ENCODE results near the gene MANSC1.

DNA sequence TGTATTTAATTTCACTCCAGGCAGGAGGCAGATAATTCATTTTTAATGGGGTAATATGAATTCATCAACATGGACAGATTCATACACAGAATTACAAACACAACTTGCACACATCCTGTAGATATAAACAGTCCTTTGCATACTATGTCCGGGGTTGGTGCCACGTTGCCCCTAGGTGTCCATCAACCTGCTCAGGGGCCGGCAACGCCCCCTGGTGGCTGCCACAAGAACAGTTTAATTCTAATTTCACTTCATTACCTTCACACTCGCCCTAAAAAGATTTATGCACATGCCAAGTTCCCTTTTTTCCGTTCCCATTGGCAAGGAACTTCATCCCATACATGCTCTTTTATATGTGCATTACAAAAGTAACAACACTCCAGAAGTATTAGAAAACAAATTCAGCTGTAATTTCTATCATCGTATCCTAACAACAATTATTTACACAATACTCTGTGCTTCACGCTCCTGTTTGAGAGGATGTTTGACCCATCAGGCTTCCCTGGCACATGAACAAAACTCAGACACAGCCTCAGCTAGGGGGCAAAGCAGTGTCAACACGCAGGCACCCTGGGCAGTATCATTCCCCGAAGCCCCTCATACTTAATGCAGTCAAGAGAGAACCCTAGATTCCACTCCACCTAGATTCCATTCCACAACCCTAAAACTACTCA lies 15.5 kb downstream of the MANSC1 start:
- no peak for TF ChIP-seq POLR2A (IDR thresholded peaks at IDR 0.05)
- TF ChIP-seq, protein P1, sequence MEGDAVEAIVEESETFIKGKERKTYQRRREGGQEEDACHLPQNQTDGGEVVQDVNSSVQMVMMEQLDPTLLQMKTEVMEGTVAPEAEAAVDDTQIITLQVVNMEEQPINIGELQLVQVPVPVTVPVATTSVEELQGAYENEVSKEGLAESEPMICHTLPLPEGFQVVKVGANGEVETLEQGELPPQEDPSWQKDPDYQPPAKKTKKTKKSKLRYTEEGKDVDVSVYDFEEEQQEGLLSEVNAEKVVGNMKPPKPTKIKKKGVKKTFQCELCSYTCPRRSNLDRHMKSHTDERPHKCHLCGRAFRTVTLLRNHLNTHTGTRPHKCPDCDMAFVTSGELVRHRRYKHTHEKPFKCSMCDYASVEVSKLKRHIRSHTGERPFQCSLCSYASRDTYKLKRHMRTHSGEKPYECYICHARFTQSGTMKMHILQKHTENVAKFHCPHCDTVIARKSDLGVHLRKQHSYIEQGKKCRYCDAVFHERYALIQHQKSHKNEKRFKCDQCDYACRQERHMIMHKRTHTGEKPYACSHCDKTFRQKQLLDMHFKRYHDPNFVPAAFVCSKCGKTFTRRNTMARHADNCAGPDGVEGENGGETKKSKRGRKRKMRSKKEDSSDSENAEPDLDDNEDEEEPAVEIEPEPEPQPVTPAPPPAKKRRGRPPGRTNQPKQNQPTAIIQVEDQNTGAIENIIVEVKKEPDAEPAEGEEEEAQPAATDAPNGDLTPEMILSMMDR (IDR thresholded peaks at IDR 0.05) = peak; percentile 71 to 94 (median 92)
